DND-41 (cell line): ENCODE measurements around the gene ABHD17B.
"Not testable (repeated sequence)": the region's sequence is repeated elsewhere in the genome, so short reads cannot be mapped to it uniquely, and the experiment has no call there.

Experiments
- ATAC-seq: fragments of 200-7000 bp; cut with Tn5 transposase; 3 replicates; pipeline ENCODE4 v1.9.1; 2021; ENCODE audit warnings: low read depth; ENCODE audit not compliant: insufficient read depth
- DNase-seq: peaks from one replicate; pipeline ENCODE4 v3.0.0-alpha.2; 2020
- H2AFZ ChIP-seq: 2 replicates; pipeline ENCODE4 v1.6.0; 2012; ENCODE audit warnings: low read depth, low read length
- H3K27ac ChIP-seq: 2 replicates; pipeline ENCODE4 v1.5.1; 2012; ENCODE audit warnings: low read length, inconsistent platforms
- H3K27me3 ChIP-seq: fragments of 200-600 bp; sonication (generic); 2 replicates; pipeline ENCODE4 v1.6.0; 2012; ENCODE audit warnings: low read length, mild to moderate bottlenecking, inconsistent platforms; ENCODE audit not compliant: insufficient read depth, poor library complexity
- H3K36me3 ChIP-seq: 2 replicates; pipeline ENCODE4 v1.5.1; 2012; ENCODE audit warnings: low read length, inconsistent platforms; ENCODE audit not compliant: insufficient read depth
- H3K4me1 ChIP-seq: 2 replicates; pipeline ENCODE4 v1.5.1; 2012; ENCODE audit warnings: mild to moderate bottlenecking, low read length; ENCODE audit not compliant: insufficient read depth
- H3K4me2 ChIP-seq: 2 replicates; pipeline ENCODE4 v1.6.0; 2012; ENCODE audit warnings: mild to moderate bottlenecking, moderate library complexity, low read length, inconsistent platforms; ENCODE audit not compliant: insufficient read depth
- H3K4me3 ChIP-seq, 2 experiments: fragments of 200-600 bp in 1 of 2; shearing (Covaris generic) in 1 of 2; 2 replicates each; pipeline ENCODE4 v1.5.1; 2012 to 2016; ENCODE audit warnings: inconsistent platforms in 2 of 2, low read length in 2 of 2, mild to moderate bottlenecking in 2 of 2, low read depth in 1 of 2, moderate library complexity in 1 of 2
- H3K79me2 ChIP-seq: 2 replicates; pipeline ENCODE4 v1.6.0; 2012; ENCODE audit warnings: low read length, inconsistent platforms; ENCODE audit not compliant: insufficient read depth
- H3K9ac ChIP-seq: 2 replicates; pipeline ENCODE4 v1.6.0; 2012; ENCODE audit warnings: low read depth, mild to moderate bottlenecking, inconsistent platforms, low read length, moderate library complexity
- H3K9me3 ChIP-seq: 2 replicates; pipeline ENCODE4 v1.5.1; 2012; ENCODE audit warnings: low read length, moderate library complexity, mild to moderate bottlenecking, inconsistent platforms; ENCODE audit not compliant: insufficient read depth, severe bottlenecking
- H4K20me1 ChIP-seq: 2 replicates; pipeline ENCODE4 v1.6.0; 2012; ENCODE audit warnings: low read length; ENCODE audit not compliant: insufficient read depth
- EZH2 ChIP-seq: IDR thresholded peaks from 3 replicates; pipeline ENCODE4 v1.6.1; 2012; ENCODE audit warnings: borderline replicate concordance, low read depth, mild to moderate bottlenecking, moderate library complexity, low read length, inconsistent platforms; ENCODE audit not compliant: severe bottlenecking
- TF ChIP-seq, protein P1 (sequence below): IDR thresholded peaks from 2 replicates; pipeline ENCODE4 v1.5.1; 2012; ENCODE audit warnings: borderline replicate concordance, low read length, moderate library complexity, mild to moderate bottlenecking; ENCODE audit not compliant: poor library complexity, severe bottlenecking; ENCODE audit errors: extremely low read depth

The ABHD17B gene

DNA sequence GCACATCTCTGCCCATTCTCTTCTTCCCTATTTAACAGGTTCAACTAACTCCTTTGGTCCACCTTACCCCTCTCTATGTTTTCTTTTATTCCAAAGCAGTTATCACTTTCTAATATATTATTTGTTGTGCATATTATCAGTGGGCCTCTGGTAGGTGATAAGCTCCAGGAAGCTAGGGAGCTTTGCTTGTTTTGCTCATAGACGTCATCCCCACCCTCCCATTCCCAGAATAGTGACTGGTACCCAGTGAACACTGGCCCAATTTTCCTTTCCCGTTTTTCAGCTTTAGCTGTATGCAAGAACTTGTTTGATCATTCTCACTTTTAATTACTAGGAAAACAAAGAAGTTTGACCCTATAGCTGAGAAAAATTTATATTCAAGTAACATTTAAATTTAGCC, 6.9 kb downstream of the ABHD17B start:
- H3K79me2 ChIP-seq = peaks cover 100% of the 10 kb centered on the region
- no peaks in the 10 kb centered on the region for H3K27me3 ChIP-seq
- no peak overlapping the region; the same call in 1 of the 2 replicates for H3K9ac ChIP-seq
- no peaks in the 10 kb centered on the region for H3K9me3 ChIP-seq
- peaks cover 32% of the 10 kb centered on the region; the same call in 1 of the 2 replicates for H4K20me1 ChIP-seq
- peaks cover 98% of the 10 kb centered on the region for H3K4me1 ChIP-seq
- H3K36me3 ChIP-seq = peaks cover 22% of the 10 kb centered on the region
- no peak overlapping the region for H2AFZ ChIP-seq
- peak overlapping the region; percentile 59 for H3K4me2 ChIP-seq
- ATAC-seq (no peak), DNase-seq (no peak)
- peak overlapping the region; percentile 56 for H3K27ac ChIP-seq
- peak overlapping the region in 1 of 2 experiments; percentile 24; a peak in 1 of 4 replicates for H3K4me3 ChIP-seq
- TF ChIP-seq, protein P1, sequence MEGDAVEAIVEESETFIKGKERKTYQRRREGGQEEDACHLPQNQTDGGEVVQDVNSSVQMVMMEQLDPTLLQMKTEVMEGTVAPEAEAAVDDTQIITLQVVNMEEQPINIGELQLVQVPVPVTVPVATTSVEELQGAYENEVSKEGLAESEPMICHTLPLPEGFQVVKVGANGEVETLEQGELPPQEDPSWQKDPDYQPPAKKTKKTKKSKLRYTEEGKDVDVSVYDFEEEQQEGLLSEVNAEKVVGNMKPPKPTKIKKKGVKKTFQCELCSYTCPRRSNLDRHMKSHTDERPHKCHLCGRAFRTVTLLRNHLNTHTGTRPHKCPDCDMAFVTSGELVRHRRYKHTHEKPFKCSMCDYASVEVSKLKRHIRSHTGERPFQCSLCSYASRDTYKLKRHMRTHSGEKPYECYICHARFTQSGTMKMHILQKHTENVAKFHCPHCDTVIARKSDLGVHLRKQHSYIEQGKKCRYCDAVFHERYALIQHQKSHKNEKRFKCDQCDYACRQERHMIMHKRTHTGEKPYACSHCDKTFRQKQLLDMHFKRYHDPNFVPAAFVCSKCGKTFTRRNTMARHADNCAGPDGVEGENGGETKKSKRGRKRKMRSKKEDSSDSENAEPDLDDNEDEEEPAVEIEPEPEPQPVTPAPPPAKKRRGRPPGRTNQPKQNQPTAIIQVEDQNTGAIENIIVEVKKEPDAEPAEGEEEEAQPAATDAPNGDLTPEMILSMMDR = no peak
- TF ChIP-seq EZH2 = no peak

DNA sequence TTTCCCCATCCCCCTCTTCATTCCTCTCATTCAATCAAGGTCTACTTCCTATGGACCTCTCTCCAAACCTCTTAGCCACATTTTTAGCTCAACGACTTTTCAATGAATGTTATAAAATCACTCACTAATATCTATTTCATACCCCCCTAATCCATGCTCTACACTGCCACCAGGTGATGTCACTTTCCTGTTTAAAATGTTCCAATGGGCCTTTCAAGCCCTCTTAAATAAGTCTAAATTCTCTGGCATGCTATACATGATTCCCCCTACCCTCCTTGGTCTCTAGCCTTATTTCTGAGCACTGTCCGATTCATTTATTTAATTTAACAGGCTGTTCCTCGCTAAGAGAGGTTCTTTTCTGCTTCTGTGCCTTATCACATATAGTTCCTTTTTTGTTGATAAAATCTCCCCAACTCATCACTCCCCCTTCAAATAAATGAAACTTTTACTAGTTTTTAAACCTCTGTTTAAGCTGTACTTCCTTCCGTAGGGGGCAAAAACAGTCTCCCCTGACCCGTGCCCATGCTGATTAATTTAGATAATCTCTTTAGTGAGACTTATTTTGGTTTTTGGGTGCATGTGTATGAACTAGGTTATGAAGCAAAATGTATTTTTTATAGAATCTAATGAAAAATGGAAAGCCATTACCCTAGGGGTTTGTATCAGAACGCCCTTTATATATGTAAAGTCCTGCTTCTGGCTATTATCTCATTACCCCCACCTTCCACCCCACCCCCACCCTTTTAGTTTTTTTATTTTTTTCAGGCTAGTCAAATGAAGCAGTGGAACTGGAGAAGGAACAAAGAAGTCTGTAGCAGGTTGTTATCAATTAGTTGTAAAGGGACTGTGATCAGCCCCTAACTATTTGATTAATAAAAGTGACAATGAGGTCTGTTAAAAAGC, 9.0 kb downstream of the ABHD17B start:
- H3K9me3 ChIP-seq = no peaks in the 10 kb centered on the region
- peak overlapping the region; percentile 38 for H3K9ac ChIP-seq
- H3K4me1 ChIP-seq = peaks cover 98% of the 10 kb centered on the region
- peaks cover 14% of the 10 kb centered on the region; the same call in 1 of the 2 replicates for H4K20me1 ChIP-seq
- peaks cover 17% of the 10 kb centered on the region for H3K36me3 ChIP-seq
- TF ChIP-seq, protein P1 = peak; percentile 48
- no peak for TF ChIP-seq EZH2
- H3K4me2 ChIP-seq = peak overlapping the region; percentile 59
- H3K27ac ChIP-seq = peak overlapping the region; percentile 100
- H3K27me3 ChIP-seq = no peaks in the 10 kb centered on the region
- peak overlapping the region in 1 of 2 experiments; percentile 30; a peak in 2 of 4 replicates for H3K4me3 ChIP-seq
- H3K79me2 ChIP-seq = peaks cover 93% of the 10 kb centered on the region
- ATAC-seq (peak; percentile 14; the same call in 1 of the 3 replicates), DNase-seq (no peak)
- no peak overlapping the region for H2AFZ ChIP-seq

DNA sequence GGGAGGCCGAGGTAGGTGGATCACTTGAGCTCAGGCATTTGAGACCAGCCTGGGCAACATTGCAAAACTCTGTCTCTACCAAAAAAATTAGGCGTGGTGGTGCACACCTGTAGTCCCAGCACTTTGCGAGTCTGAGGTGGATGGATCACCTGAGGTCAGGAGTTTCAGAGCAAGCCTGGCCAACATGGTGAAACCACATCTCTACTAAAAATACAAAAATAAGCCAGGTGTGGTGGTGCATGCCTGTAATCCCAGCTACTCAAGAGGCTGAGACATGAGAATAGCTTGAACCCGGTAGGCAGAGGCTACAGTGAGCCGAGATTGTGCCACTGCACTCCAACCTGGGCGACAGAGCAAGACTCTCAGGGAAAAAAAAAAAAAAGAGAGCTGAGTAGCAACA, 12.2 kb downstream of the ABHD17B start:
- peak overlapping the region; percentile 100 for H3K27ac ChIP-seq
- not testable (repeated sequence) for H3K9me3 ChIP-seq, H2AFZ ChIP-seq, H3K27me3 ChIP-seq, H4K20me1 ChIP-seq, H3K36me3 ChIP-seq, ATAC-seq
- peak overlapping the region in 1 of 2 experiments; percentile 41; a peak in 2 of 4 replicates for H3K4me3 ChIP-seq
- H3K79me2 ChIP-seq = peaks cover 93% of the 10 kb centered on the region
- H3K9ac ChIP-seq = peak overlapping the region; percentile 65
- peak overlapping the region; percentile 52 for H3K4me2 ChIP-seq
- peaks cover 97% of the 10 kb centered on the region for H3K4me1 ChIP-seq
- DNase-seq = peak; percentile 27

DNA sequence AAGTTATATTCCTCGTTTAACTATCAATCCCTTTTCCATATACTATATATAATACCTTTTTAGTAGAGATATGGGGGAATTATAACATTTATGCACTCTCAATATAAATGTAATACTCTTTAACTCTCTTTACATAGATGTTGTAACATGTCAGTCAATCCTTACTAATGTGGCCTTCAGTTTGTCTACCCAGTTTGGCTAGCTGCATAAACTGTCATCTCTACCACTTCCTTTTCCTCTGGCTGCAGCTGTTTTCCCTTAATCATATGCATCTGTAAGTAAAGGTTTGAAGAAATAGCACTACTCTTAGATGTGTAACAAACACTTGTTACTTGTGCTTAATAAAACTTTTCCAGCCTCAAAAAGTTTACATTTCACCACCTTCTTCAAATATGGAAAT, 13.4 kb downstream of the ABHD17B start:
- Histone ChIP-seq H3K27me3 (no peaks in the 10 kb centered on the region), H3K9me3 (no peaks in the 10 kb centered on the region), H3K4me2 (peak overlapping the region; percentile 52), H4K20me1 (no peaks in the 10 kb centered on the region), H3K4me1 (peaks cover 95% of the 10 kb centered on the region), H3K27ac (peak overlapping the region; percentile 100), H3K9ac (peak overlapping the region; percentile 65), H3K4me3 (no peak overlapping the region), H2AFZ (no peak overlapping the region), H3K79me2 (peaks cover 93% of the 10 kb centered on the region), H3K36me3 (peaks cover 10% of the 10 kb centered on the region; the same call in 1 of the 2 replicates)
- peak; percentile 64 for DNase-seq
- peak; percentile 81 for ATAC-seq
- TF ChIP-seq, protein P1 = no peak
- no peak for TF ChIP-seq EZH2
